Neural cell (in vitro differentiated cells): ENCODE data around the gene RFPL2. TPM values are rescaled to one million over a fixed set of nuclear protein-coding genes. Genes with fewer than 3 reads are reported as not detected.

Experiments used
- H2AFZ ChIP-seq: fragments of 200-600, 300-800 bp; sonication (generic), shearing (Covaris generic); 2 replicates; pipeline ENCODE4 v1.6.0; 2014; ENCODE audit warnings: low read depth, mild to moderate bottlenecking, antibody characterized with exemption, low read length, moderate library complexity
- H3F3A ChIP-seq: fragments of 200-600 bp; shearing (Covaris generic); 2 replicates; pipeline ENCODE4 v1.6.1; 2016; ENCODE audit warnings: mild to moderate bottlenecking, moderate library complexity, mixed read lengths, antibody characterized with exemption, low read length; ENCODE audit not compliant: insufficient read depth, poor library complexity, severe bottlenecking
- H3K27ac ChIP-seq: fragments of 200-600, 300-800 bp; sonication (generic), shearing (Covaris generic); 2 replicates; pipeline ENCODE4 v1.5.1; 2014; ENCODE audit warnings: mild to moderate bottlenecking, low read length, moderate library complexity
- H3K27me3 ChIP-seq: fragments of 300-800, 200-600 bp; sonication (generic), shearing (Covaris generic); 2 replicates; pipeline ENCODE4 v1.6.0; 2014; ENCODE audit warnings: mild to moderate bottlenecking, low read depth, low read length, moderate library complexity; ENCODE audit not compliant: insufficient read depth
- H3K36me3 ChIP-seq: fragments of 300-800, 200-600 bp; sonication (generic), shearing (Covaris generic); 2 replicates; pipeline ENCODE4 v1.5.1; 2014; ENCODE audit warnings: mild to moderate bottlenecking, antibody characterized with exemption, low read length, moderate library complexity; ENCODE audit not compliant: insufficient read depth
- H3K4me2 ChIP-seq: fragments of 300-800, 200-600 bp; sonication (generic), shearing (Covaris generic); 2 replicates; pipeline ENCODE4 v1.6.0; 2014; ENCODE audit warnings: mild to moderate bottlenecking, low read length
- H3K4me3 ChIP-seq: fragments of 300-800, 200-600 bp; sonication (generic), shearing (Covaris generic); 2 replicates; pipeline ENCODE4 v1.5.1; 2014; ENCODE audit warnings: mild to moderate bottlenecking, low read length, moderate library complexity
- H3K79me2 ChIP-seq: fragments of 200-600 bp; shearing (Covaris generic); replicated peaks from 2 replicates; pipeline ENCODE4 v1.6.0; 2014; ENCODE audit warnings: mild to moderate bottlenecking, low read length, moderate library complexity; ENCODE audit not compliant: insufficient read depth
- H3K9ac ChIP-seq: fragments of 300-800, 200-600 bp; sonication (generic), shearing (Covaris generic); 2 replicates; pipeline ENCODE4 v1.6.1; 2016; ENCODE audit warnings: mild to moderate bottlenecking, low read length, mixed read lengths
- H3K9me2 ChIP-seq: fragments of 200-600 bp; shearing (Covaris generic); 2 replicates; pipeline ENCODE4 v1.6.1; 2016; ENCODE audit warnings: mild to moderate bottlenecking, low read length, mixed read lengths; ENCODE audit not compliant: insufficient read depth
- H3K9me3 ChIP-seq: fragments of 200-600, 300-800 bp; sonication (generic), shearing (Covaris generic); 2 replicates; pipeline ENCODE4 v1.6.1; 2016; ENCODE audit warnings: mild to moderate bottlenecking, mixed run types, low read length, moderate library complexity, mixed read lengths
- H4K20me1 ChIP-seq: fragments of 200-600 bp; shearing (Covaris generic); 2 replicates; pipeline ENCODE4 v1.6.1; 2016; ENCODE audit warnings: mild to moderate bottlenecking, mixed run types; ENCODE audit not compliant: insufficient read depth
- CTCF ChIP-seq: fragments of 450-650 bp; IDR thresholded peaks from 2 replicates; pipeline ENCODE4 v1.5.1; 2014; ENCODE audit warnings: antibody characterized with exemption, mild to moderate bottlenecking, moderate library complexity; ENCODE audit not compliant: poor library complexity, severe bottlenecking
- EP300 ChIP-seq: fragments of 450-650 bp; conservative IDR thresholded peaks from 2 replicates; pipeline ENCODE4 v1.6.1; 2014; ENCODE audit warnings: antibody characterized with exemption, mild to moderate bottlenecking, moderate library complexity; ENCODE audit not compliant: poor library complexity, severe bottlenecking
- EZH2 ChIP-seq: fragments of 200-600, 300-800 bp; shearing (Covaris generic), sonication (generic); IDR thresholded peaks from 2 replicates; pipeline ENCODE4 v1.6.1; 2014; ENCODE audit warnings: antibody characterized with exemption, low read length, borderline replicate concordance, mild to moderate bottlenecking; ENCODE audit not compliant: insufficient read depth, poor library complexity, severe bottlenecking
- MXI1 ChIP-seq: fragments of 450-650 bp; conservative IDR thresholded peaks from 2 replicates; pipeline ENCODE4 v1.6.1; 2014; ENCODE audit warnings: antibody characterized with exemption, mild to moderate bottlenecking; ENCODE audit not compliant: poor library complexity, severe bottlenecking
- POLR2AphosphoS5 ChIP-seq: IDR thresholded peaks from 2 replicates; pipeline ENCODE4 v1.6.1; 2012
- RAD21 ChIP-seq: fragments of 450-650 bp; conservative IDR thresholded peaks from 2 replicates; pipeline ENCODE4 v1.6.1; 2014; ENCODE audit warnings: antibody characterized with exemption, mild to moderate bottlenecking, moderate library complexity
- REST ChIP-seq: IDR thresholded peaks from 2 replicates; pipeline ENCODE4 v1.6.1; 2012; ENCODE audit warnings: borderline replicate concordance
- SMC3 ChIP-seq: fragments of 450-650 bp; conservative IDR thresholded peaks from 2 replicates; pipeline ENCODE4 v1.6.1; 2014; ENCODE audit warnings: antibody characterized with exemption, mild to moderate bottlenecking, moderate library complexity; ENCODE audit not compliant: poor library complexity
- TAF1 ChIP-seq: IDR thresholded peaks from 2 replicates; pipeline ENCODE4 v1.6.1; 2012; ENCODE audit warnings: low read depth
- polyA plus RNA-seq: library from polyadenylated mRNA; depleted of rRNA; stranded (reverse); fragments of >200 nt; gene quantifications from 2 replicates; pipeline ENCODE4 v1.2.3, GENCODE V29; 2014

Gene RFPL2
- polyA plus RNA-seq, 1 donor from 2014 or later, result 9.7 TPM

- Histone ChIP-seq H4K20me1 (no peaks in the 10 kb centered on the region), H3K27ac (no peak overlapping the region), H3K9me3 (no peaks in the 10 kb centered on the region), H3K4me3 (no peak overlapping the region), H3K9me2 (no peaks in the 10 kb centered on the region), H3K9ac (no peak overlapping the region), H3F3A (peaks cover 6% of the 10 kb centered on the region), H3K27me3 (peaks cover 2% of the 10 kb centered on the region), H3K79me2 (no peaks in the 10 kb centered on the region), H3K36me3 (no peaks in the 10 kb centered on the region), H2AFZ (no peak overlapping the region), H3K4me2 (no peak overlapping the region)
- TF ChIP-seq CTCF, result no peak
- no peak for TF ChIP-seq RAD21
- no peak for TF ChIP-seq EZH2
- no peak for TF ChIP-seq SMC3
- no peak for TF ChIP-seq REST
- no peak for TF ChIP-seq POLR2AphosphoS5
- TF ChIP-seq TAF1, result no peak
- no peak for TF ChIP-seq EP300
- no peak for TF ChIP-seq MXI1
Measured at GRCh38 chr22:32208681-32209080, 3.8 kb upstream of the RFPL2 start.

- Histone ChIP-seq H4K20me1 (no peaks in the 10 kb centered on the region), H3K36me3 (no peaks in the 10 kb centered on the region), H3F3A (peaks cover 6% of the 10 kb centered on the region), H3K9me2 (no peaks in the 10 kb centered on the region), H3K27me3 (peaks cover 8% of the 10 kb centered on the region), H3K4me2 (no peak overlapping the region), H3K79me2 (no peaks in the 10 kb centered on the region), H3K4me3 (no peak overlapping the region), H3K9ac (no peak overlapping the region), H3K9me3 (no peaks in the 10 kb centered on the region), H3K27ac (no peak overlapping the region), H2AFZ (no peak overlapping the region)
- TF ChIP-seq REST, result no peak
- no peak for TF ChIP-seq MXI1
- TF ChIP-seq POLR2AphosphoS5, result no peak
- no peak for TF ChIP-seq CTCF
- no peak for TF ChIP-seq TAF1
- no peak for TF ChIP-seq EZH2
- no peak for TF ChIP-seq EP300
- TF ChIP-seq RAD21, result no peak
- TF ChIP-seq SMC3, result no peak
Measured at GRCh38 chr22:32207971-32208480, 3.2 kb upstream of the RFPL2 start.
